HFF-Myc (cell line): Measurements from ENCODE around the gene PPT1.

Experiments
- DNase-seq: peaks from one replicate; pipeline ENCODE4 v3.0.0-alpha.2; 2011; ENCODE audit warnings: low read depth; ENCODE audit errors: extremely low read depth
- H3K4me3 ChIP-seq: replicated peaks from 2 replicates; pipeline ENCODE4 v1.5.1; 2011; ENCODE audit warnings: low read depth, mild to moderate bottlenecking, control low read depth, low read length
- CTCF ChIP-seq: IDR thresholded peaks from 2 replicates; pipeline ENCODE4 v1.5.1; 2012; ENCODE audit warnings: mild to moderate bottlenecking, low read depth, low read length, control low read depth; ENCODE audit errors: missing control alignments

The PPT1 gene

DNA sequence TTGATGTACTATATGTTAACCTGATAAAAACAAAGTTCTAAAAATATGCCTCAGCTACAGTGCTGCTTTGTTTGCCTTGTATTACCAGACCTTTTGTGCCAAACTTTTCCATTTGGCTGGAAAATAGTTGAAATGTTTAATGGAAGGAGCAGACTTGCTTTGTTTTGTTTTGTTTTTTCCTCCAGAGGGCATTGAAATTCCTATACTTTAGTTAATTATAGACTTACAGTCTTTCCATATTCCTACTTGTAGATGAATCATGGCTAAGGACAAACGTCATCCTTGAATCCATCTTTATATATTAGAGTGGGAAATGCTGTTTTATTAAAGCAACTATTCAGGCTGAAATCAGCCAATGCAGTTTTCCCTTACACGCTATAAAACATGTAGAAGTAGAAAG is 49.8 kb downstream of the PPT1 start:
- no peak overlapping the region for H3K4me3 ChIP-seq
- no peak for DNase-seq
- no peak for TF ChIP-seq CTCF

GRCh38 chr1:40045766-40046165 is 51.3 kb downstream of the PPT1 start:
- DNase-seq = no peak
- no peak for TF ChIP-seq CTCF
- no peak overlapping the region for H3K4me3 ChIP-seq

GRCh38 chr1:40045182-40045581 is 51.9 kb downstream of the PPT1 start:
- DNase-seq = no peak
- TF ChIP-seq CTCF = no peak
- H3K4me3 ChIP-seq = no peak overlapping the region

DNA sequence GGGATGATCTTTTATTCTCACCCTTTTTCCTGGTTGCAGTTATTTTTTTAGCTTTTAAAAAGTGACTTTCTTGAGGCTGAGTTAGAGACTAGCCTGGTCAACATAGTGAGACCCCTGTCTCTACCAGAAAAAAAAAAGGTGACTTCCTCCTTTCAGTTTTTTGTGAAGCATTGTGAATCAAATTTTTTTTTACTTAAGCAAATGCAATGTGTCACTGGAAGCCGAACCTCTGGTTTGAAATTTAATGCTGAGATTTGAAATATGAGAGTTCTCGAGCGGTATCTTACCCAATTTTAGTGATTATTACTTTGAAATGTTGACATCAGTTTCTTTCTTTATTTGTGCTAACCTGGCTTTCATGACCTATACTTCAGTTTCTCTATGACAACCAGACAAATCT is 52.9 kb downstream of the PPT1 start:
- TF ChIP-seq CTCF = no peak
- no peak for DNase-seq
- H3K4me3 ChIP-seq = no peak overlapping the region

DNA sequence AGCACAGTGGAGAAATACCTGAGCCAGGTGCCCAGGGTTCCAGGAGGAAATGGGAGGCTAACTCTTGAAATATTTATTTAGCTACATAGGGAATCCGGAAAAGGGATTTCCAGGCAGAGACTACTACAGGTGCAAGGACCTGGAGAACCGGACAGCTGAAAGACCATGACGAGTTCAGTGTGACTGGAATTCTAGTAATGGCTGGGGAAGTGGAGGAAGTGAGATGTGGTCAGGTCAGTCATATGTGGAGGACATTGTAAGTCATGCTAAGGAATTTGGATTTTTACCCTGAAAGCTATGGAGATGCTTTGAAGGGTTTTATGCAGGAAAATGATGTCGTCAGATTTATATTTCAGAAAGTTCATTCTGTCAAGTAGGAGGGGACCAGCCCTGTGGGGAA is 54.7 kb downstream of the PPT1 start:
- no peak for DNase-seq
- no peak for TF ChIP-seq CTCF
- peak overlapping the region; percentile 85 for H3K4me3 ChIP-seq

GRCh38 chr1:40041466-40041838 is 55.6 kb downstream of the PPT1 start:
- peak overlapping the region; percentile 85 for H3K4me3 ChIP-seq
- DNase-seq = no peak
- no peak for TF ChIP-seq CTCF

- TF ChIP-seq CTCF = no peak
- peak within 1 kb of the TSS; percentile 85 for H3K4me3 ChIP-seq
- peak; percentile 89 for DNase-seq
Observed at GRCh38 chr1:40040511-40041465, 56.3 kb downstream of the PPT1 start, which contains the start of gene CAP1. CAP1 (plus strand) TSS chr1:40040729; CDS start chr1:40059347, 18,618 bp downstream.
